ENCODE results near the gene KCNQ1OT1. TPM values are rescaled to one million over a fixed set of nuclear protein-coding genes. Genes with fewer than 3 reads are reported as not detected.

KCNQ1OT1 gene
- total and polyA plus RNA-seq, 12 donors, result 0.01 to 0.73 (median 0.43) TPM

DNA sequence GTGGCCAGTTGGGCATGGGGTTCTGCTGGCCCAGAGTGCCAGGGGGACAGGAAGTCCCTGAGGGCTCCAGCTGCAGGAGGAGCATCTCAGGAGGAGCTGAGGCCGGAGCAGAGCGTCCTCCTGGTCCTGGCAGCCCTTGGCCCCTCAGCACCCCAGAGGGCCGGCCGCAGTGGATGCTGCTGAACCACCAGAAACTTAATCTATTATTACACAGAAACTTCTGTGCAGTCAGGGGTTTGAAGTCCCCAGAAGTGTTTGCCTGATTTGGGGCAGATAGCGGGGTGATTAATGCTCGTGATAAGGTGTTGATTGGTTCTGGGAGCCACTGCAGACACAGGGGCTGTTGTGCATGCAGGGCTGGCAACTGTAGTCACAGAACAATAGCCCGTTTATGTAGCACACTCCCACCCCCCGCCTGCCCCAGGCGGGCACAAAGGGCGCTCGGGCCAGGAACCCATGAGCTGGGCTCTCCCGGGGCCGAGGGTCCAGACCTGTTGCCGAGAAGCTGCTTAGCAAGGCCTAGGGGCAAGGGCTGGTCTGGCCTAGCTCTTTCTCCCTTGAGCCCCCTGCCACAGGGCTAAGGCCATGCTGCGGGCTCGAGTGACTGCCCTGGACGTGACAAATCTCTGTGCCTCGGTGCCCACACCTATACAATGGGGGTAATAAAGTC, 29.0 kb upstream of the KCNQ1OT1 start:
- H3K27ac ChIP-seq, result no peak overlapping the region
- DNase-seq, result no peak
- TF ChIP-seq, protein P1, sequence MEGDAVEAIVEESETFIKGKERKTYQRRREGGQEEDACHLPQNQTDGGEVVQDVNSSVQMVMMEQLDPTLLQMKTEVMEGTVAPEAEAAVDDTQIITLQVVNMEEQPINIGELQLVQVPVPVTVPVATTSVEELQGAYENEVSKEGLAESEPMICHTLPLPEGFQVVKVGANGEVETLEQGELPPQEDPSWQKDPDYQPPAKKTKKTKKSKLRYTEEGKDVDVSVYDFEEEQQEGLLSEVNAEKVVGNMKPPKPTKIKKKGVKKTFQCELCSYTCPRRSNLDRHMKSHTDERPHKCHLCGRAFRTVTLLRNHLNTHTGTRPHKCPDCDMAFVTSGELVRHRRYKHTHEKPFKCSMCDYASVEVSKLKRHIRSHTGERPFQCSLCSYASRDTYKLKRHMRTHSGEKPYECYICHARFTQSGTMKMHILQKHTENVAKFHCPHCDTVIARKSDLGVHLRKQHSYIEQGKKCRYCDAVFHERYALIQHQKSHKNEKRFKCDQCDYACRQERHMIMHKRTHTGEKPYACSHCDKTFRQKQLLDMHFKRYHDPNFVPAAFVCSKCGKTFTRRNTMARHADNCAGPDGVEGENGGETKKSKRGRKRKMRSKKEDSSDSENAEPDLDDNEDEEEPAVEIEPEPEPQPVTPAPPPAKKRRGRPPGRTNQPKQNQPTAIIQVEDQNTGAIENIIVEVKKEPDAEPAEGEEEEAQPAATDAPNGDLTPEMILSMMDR (IDR thresholded peaks at IDR 0.05), result no peak
- intact Hi-C loops (cut with DNase I), result loop anchor here in 1 of 10 donors (10.0 kb wide), 1 partner anchor 874 kb away; the partner anchor contains the start of gene LSP1
- H3K4me3 ChIP-seq, result no peak overlapping the region
- H3K9me3 ChIP-seq, result no peaks in the 10 kb centered on the region
- WGBS, 2 donors, result 93 to 94% methylated on average over 18 of the region's 18 CpGs
- H3K27me3 ChIP-seq, result no peaks in the 10 kb centered on the region
- ATAC-seq, result no peak
- H3K4me1 ChIP-seq, result peaks cover 0 to 35% (median 5%) of the 10 kb centered on the region in 9 donors
- no peaks in the 10 kb centered on the region for H3K36me3 ChIP-seq

DNA sequence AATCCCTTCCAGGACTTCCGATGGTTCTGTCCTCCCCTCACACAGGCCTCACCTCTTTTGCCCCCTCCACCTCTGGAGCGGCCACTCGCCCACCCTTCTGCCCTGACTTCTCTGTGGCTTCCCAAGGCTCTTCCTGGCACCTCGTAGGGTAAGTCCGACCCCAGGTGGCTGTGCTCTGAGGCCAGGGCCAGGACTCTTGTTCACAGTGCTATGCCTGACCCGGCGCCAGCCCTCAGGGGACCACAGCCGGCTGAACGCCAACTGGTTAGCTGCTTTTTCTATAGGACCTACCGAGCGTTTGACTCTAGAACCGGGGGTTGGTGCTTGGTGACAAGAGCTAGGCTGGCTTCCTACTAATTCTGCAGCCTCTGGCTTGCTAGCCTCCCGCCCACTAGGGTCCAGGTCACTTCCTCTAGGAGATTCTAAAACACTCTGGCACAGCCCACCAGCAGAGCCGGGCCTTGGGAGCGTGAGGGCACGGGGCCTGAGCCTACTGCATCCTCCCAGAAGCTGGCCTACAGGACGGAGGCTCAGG, 28.4 kb upstream of the KCNQ1OT1 start:
- Histone ChIP-seq H3K4me3 (no peak overlapping the region), H3K27me3 (no peaks in the 10 kb centered on the region), H3K4me1 (peaks cover 0 to 35% (median 5%) of the 10 kb centered on the region in 9 donors), H3K36me3 (no peaks in the 10 kb centered on the region), H3K9me3 (no peaks in the 10 kb centered on the region), H3K27ac (no peak overlapping the region)
- DNase-seq (no peak), ATAC-seq (no peak)
- TF ChIP-seq, protein P1 (IDR thresholded peaks at IDR 0.05), result no peak
- intact Hi-C loops (cut with DNase I), result loop anchor here in 1 of 10 donors (10.0 kb wide), 1 partner anchor 873 kb away; the partner anchor contains the start of gene LSP1
- 91% methylated on average over 17 of the region's 17 CpGs for WGBS, 2 donors

DNA sequence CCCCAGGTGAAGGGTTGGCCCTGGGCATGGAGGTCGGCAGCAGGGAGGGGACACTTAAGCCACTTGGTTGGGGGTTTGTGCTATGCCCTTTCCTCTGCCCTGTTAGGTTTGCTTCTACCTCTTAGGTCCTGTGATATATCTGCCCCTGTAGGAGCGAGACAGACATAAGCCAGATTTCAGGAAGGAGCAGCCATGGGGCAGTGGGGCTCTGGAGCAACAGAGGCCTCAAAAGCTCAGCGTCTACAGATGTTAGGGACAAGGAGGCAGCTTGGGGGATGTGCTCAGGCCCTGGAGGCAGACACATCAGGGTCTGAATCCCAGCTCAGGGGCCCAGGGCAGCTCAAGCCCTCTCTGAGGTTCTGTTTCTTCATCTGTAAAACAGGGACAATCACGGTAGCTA, 27.2 kb upstream of the KCNQ1OT1 start:
- ATAC-seq, result no peak
- H3K36me3 ChIP-seq, result no peaks in the 10 kb centered on the region
- DNase-seq, result no peak
- peaks cover 0 to 35% (median 5%) of the 10 kb centered on the region in 9 donors for H3K4me1 ChIP-seq
- WGBS, 2 donors, result 97 to 99% methylated on average over 4 of the region's 4 CpGs
- no peak overlapping the region for H3K4me3 ChIP-seq
- TF ChIP-seq, protein P1 (IDR thresholded peaks at IDR 0.05), result no peak
- H3K27me3 ChIP-seq, result no peaks in the 10 kb centered on the region
- H3K9me3 ChIP-seq, result no peaks in the 10 kb centered on the region
- no peak overlapping the region for H3K27ac ChIP-seq
- intact Hi-C loops (cut with DNase I), result loop anchor here in 1 of 10 donors (10.0 kb wide), 1 partner anchor 872 kb away; the partner anchor contains the start of gene LSP1

DNA sequence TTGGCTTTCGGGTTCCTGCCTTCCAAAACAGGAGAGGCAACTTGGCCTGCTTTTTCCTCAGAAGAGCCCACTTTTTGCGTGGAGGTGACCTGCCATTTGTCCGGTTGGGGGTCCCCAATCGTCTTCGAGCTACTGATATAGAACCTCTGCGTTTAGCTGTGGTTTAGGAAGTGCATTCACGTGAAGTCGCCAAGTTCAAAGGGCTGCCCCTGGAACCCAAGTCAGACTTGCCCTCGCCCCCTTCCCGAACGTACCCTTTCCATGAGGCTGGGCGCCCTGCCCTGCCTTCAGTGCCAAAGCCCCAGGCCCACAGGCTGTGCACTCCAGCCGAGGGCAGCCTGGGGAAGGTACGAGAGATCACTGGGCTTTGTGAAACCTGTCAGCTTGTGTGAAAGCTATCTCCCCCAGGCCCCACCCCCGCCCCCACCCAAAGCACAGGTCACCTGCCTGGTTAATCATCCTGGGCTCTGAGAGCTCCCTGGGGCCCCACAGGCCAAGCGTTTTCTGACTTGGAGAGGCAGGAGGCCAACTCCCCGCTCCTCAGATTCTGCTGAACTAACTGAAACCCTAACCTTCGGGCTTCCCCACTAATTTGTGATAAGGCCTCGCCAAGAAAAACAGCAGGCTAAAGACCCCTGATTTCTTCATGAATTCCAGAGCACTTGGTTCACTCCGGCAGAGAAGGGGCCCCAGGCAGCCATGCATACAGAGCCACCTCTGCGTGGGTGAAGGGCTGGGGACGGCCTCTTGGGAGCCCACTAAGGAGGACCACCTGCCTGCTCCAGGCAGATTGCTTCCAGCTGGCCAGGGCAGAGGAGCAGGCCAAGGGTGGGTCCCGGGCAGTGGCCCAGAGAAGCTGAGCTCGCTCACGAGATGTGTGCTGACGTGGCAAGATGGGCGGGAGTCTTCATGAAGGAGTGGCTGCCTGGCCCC, 25.8 kb upstream of the KCNQ1OT1 start:
- Histone ChIP-seq H3K27ac (no peak overlapping the region), H3K4me3 (no peak overlapping the region), H3K4me1 (peaks cover 0 to 28% (median 5%) of the 10 kb centered on the region in 9 donors), H3K27me3 (no peaks in the 10 kb centered on the region), H3K36me3 (no peaks in the 10 kb centered on the region), H3K9me3 (no peaks in the 10 kb centered on the region)
- 70 to 76% methylated on average over 27 of the region's 27 CpGs for whole genome bisulfite sequencing, 2 donors
- ATAC-seq, result peak in 7 of 8 donors; percentile 18 to 74 (median 60)
- DNase-seq, result peak; percentile 34 to 72
- TF ChIP-seq, protein P1 (IDR thresholded peaks at IDR 0.05), result no peak
- intact Hi-C loops (cut with DNase I), result loop anchor here in 1 of 10 donors (10.0 kb wide), 1 partner anchor 871 kb away; the partner anchor contains the start of gene LSP1

Measured in heart right ventricle (tissue), 16 donors.